B cell (primary cell): ENCODE measurements around the gene OR6P1.

Experiments
- EZH2 ChIP-seq: IDR thresholded peaks from 2 replicates; pipeline ENCODE4 v1.6.1; 2012; ENCODE audit warnings: borderline replicate concordance, low read depth, mild to moderate bottlenecking, moderate library complexity, low read length; ENCODE audit not compliant: insufficient read depth, poor library complexity, severe bottlenecking
- TF ChIP-seq, protein P1 (sequence below): fragments of 200-600 bp; IDR thresholded peaks from one replicate; pipeline ENCODE4 v1.8.0; 2022; ENCODE audit warnings: antibody characterized with exemption, mild to moderate bottlenecking

DNA sequence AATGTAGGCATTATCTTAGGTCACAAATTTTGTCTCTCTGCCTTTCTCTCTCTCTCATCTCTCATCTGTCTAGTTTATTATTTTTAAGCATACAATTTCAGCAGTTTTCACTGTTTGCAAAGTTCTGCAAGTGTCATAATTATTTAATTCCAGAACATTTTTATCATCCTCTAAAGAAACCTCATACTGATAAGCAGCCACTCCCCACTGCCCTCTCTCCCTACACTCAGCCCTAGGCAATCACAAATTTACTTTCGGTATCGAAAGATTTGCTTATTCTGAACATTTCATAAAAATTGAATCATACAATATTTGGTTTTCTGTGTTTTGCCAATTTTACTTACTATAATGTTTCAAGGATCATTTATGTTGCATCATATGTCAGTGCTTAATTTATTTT, 32.8 kb downstream of the OR6P1 start:
- no peak for TF ChIP-seq EZH2
- TF ChIP-seq, protein P1, sequence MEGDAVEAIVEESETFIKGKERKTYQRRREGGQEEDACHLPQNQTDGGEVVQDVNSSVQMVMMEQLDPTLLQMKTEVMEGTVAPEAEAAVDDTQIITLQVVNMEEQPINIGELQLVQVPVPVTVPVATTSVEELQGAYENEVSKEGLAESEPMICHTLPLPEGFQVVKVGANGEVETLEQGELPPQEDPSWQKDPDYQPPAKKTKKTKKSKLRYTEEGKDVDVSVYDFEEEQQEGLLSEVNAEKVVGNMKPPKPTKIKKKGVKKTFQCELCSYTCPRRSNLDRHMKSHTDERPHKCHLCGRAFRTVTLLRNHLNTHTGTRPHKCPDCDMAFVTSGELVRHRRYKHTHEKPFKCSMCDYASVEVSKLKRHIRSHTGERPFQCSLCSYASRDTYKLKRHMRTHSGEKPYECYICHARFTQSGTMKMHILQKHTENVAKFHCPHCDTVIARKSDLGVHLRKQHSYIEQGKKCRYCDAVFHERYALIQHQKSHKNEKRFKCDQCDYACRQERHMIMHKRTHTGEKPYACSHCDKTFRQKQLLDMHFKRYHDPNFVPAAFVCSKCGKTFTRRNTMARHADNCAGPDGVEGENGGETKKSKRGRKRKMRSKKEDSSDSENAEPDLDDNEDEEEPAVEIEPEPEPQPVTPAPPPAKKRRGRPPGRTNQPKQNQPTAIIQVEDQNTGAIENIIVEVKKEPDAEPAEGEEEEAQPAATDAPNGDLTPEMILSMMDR = no peak
